ENCODE measurements around the gene FAM110C.

Gene FAM110C

GRCh38 chr2:40465-40864 lies 5.8 kb downstream of the FAM110C start (continued):
- no peak for TF ChIP-seq FEZF1 (tag by site-specific recombination; IDR thresholded peaks at IDR 0.05)
- no peak for TF ChIP-seq ZNF777 (tag by site-specific recombination; IDR thresholded peaks at IDR 0.05; ENCODE audit: borderline replicate concordance)
- no peak for TF ChIP-seq AEBP2 (tag by site-specific recombination; IDR thresholded peaks at IDR 0.05; ENCODE audit: borderline replicate concordance)
- no peak for TF ChIP-seq ZNF571 (tag by site-specific recombination; IDR thresholded peaks at IDR 0.05)
- TF ChIP-seq, protein P1, sequence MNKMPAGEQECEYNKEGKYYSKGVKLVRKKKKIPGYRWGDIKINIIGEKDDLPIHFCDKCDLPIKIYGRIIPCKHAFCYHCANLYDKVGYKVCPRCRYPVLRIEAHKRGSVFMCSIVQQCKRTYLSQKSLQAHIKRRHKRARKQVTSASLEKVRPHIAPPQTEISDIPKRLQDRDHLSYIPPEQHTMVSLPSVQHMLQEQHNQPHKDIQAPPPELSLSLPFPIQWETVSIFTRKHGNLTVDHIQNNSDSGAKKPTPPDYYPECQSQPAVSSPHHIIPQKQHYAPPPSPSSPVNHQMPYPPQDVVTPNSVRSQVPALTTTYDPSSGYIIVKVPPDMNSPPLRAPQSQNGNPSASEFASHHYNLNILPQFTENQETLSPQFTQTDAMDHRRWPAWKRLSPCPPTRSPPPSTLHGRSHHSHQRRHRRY (tag by site-specific recombination; IDR thresholded peaks at IDR 0.05) = no peak
- TF ChIP-seq KLF1 (tag by site-specific recombination; IDR thresholded peaks at IDR 0.05) = no peak
- no peak for TF ChIP-seq SP3 (tag by site-specific recombination; IDR thresholded peaks at IDR 0.05)
- TF ChIP-seq ZSCAN16 (tag by site-specific recombination; IDR thresholded peaks at IDR 0.05) = no peak
- TF ChIP-seq HOXC10 (CRISPR knock-in tag; IDR thresholded peaks at IDR 0.05) = no peak
- TF ChIP-seq ZNF658 (tag by site-specific recombination; IDR thresholded peaks at IDR 0.05) = no peak
- no peak for TF ChIP-seq ZNF18 (tag by site-specific recombination; IDR thresholded peaks at IDR 0.05)

GRCh38 chr2:38155-38554 lies 8.2 kb downstream of the FAM110C start:
- CTCF ChIA-PET = no interaction called here
- no peaks in the 10 kb centered on the region for H3K4me1 ChIP-seq (ENCODE audit: control insufficient read depth, insufficient read depth, low read length)

More at GRCh38 chr2:38155-38554, 8.2 kb downstream of the FAM110C start:
- Histone ChIP-seq H3K36me3 (ENCODE audit: control insufficient read depth in 2 of 2, insufficient read depth in 1 of 2, low read length in 2 of 2) (no peaks in the 10 kb centered on the region; a peak in 1 of 3 replicates), H3K27ac (ENCODE audit: extremely low read depth, low read depth, low read length) (no peak overlapping the region), H3K9me3 (ENCODE audit: control insufficient read depth, insufficient read depth, low read depth, low read length) (no peaks in the 10 kb centered on the region), H3K4me3 (ENCODE audit: low read depth, low read length) (no peak overlapping the region)
- TF ChIP-seq ZNF560 (tag by site-specific recombination; IDR thresholded peaks at IDR 0.05; ENCODE audit: borderline replicate concordance) = no peak
- no peak for TF ChIP-seq YY1 (tag by site-specific recombination; IDR thresholded peaks at IDR 0.05)
- TF ChIP-seq GFI1B (tag by site-specific recombination; IDR thresholded peaks at IDR 0.05) = no peak
- no peak for TF ChIP-seq ZNF404 (tag by site-specific recombination; IDR thresholded peaks at IDR 0.05)
- TF ChIP-seq ZBTB8A (tag by site-specific recombination; IDR thresholded peaks at IDR 0.05) = no peak
- no peak for TF ChIP-seq ZNF518A (tag by site-specific recombination; conservative IDR thresholded peaks at IDR 0.05; ENCODE audit: low read depth)
- TF ChIP-seq, protein P2, sequence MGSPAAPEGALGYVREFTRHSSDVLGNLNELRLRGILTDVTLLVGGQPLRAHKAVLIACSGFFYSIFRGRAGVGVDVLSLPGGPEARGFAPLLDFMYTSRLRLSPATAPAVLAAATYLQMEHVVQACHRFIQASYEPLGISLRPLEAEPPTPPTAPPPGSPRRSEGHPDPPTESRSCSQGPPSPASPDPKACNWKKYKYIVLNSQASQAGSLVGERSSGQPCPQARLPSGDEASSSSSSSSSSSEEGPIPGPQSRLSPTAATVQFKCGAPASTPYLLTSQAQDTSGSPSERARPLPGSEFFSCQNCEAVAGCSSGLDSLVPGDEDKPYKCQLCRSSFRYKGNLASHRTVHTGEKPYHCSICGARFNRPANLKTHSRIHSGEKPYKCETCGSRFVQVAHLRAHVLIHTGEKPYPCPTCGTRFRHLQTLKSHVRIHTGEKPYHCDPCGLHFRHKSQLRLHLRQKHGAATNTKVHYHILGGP (tag by site-specific recombination; IDR thresholded peaks at IDR 0.05) = no peak
- TF ChIP-seq ZNF184 (tag by site-specific recombination; IDR thresholded peaks at IDR 0.05) = no peak
- TF ChIP-seq ZNF600 (tag by site-specific recombination; IDR thresholded peaks at IDR 0.05) = no peak
- TF ChIP-seq ZNF623 (tag by site-specific recombination; IDR thresholded peaks at IDR 0.05) = no peak
- TF ChIP-seq ZNF10 (tag by site-specific recombination; IDR thresholded peaks at IDR 0.05) = no peak
- TF ChIP-seq, protein P3, sequence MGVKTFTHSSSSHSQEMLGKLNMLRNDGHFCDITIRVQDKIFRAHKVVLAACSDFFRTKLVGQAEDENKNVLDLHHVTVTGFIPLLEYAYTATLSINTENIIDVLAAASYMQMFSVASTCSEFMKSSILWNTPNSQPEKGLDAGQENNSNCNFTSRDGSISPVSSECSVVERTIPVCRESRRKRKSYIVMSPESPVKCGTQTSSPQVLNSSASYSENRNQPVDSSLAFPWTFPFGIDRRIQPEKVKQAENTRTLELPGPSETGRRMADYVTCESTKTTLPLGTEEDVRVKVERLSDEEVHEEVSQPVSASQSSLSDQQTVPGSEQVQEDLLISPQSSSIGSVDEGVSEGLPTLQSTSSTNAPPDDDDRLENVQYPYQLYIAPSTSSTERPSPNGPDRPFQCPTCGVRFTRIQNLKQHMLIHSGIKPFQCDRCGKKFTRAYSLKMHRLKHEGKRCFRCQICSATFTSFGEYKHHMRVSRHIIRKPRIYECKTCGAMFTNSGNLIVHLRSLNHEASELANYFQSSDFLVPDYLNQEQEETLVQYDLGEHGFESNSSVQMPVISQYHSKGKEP (tag by site-specific recombination; IDR thresholded peaks at IDR 0.05) = no peak
- TF ChIP-seq ZNF394 (tag by site-specific recombination; IDR thresholded peaks at IDR 0.05; ENCODE audit: borderline replicate concordance) = no peak
- TF ChIP-seq ZNF175 (tag by site-specific recombination; IDR thresholded peaks at IDR 0.05) = no peak
- no peak for TF ChIP-seq SCRT1 (tag by site-specific recombination; IDR thresholded peaks at IDR 0.05; ENCODE audit: borderline replicate concordance)
- TF ChIP-seq ZNF571 (tag by site-specific recombination; IDR thresholded peaks at IDR 0.05) = no peak
- POLR2A ChIA-PET = no interaction called here
